Measurements from ENCODE around the gene WDR45B.

WDR45B gene

GRCh38 chr17:82647593-82648164 is 565 bp downstream of the WDR45B start:
- TF ChIP-seq CTCF (IDR thresholded peaks at IDR 0.05) (peak; percentile 31; the same call in 1 of the 2 replicates), ZFX (IDR thresholded peaks at IDR 0.05; ENCODE audit: borderline replicate concordance) (no peak)
- H3K27ac ChIP-seq = peak overlapping the region; percentile 94

- no peak overlapping the region for H3K27ac ChIP-seq
- TF ChIP-seq ZFX (IDR thresholded peaks at IDR 0.05; ENCODE audit: borderline replicate concordance) (no peak), CTCF (IDR thresholded peaks at IDR 0.05) (no peak)
Observed at GRCh38 chr17:82645516-82645915, 2.7 kb downstream of the WDR45B start.

- TF ChIP-seq ZFX (IDR thresholded peaks at IDR 0.05; ENCODE audit: borderline replicate concordance) (no peak), CTCF (IDR thresholded peaks at IDR 0.05) (no peak)
- no peak overlapping the region for H3K27ac ChIP-seq
Observed at GRCh38 chr17:82644148-82644547, 4.1 kb downstream of the WDR45B start.

GRCh38 chr17:82642022-82642421 is 6.2 kb downstream of the WDR45B start:
- H3K27ac ChIP-seq = no peak overlapping the region
- TF ChIP-seq CTCF (IDR thresholded peaks at IDR 0.05) (no peak), ZFX (IDR thresholded peaks at IDR 0.05; ENCODE audit: borderline replicate concordance) (no peak)

GRCh38 chr17:82640036-82640435 is 8.2 kb downstream of the WDR45B start:
- no peak overlapping the region for H3K27ac ChIP-seq
- TF ChIP-seq CTCF (IDR thresholded peaks at IDR 0.05) (no peak), ZFX (IDR thresholded peaks at IDR 0.05; ENCODE audit: borderline replicate concordance) (no peak)

GRCh38 chr17:82639628-82640027 is 8.6 kb downstream of the WDR45B start:
- TF ChIP-seq ZFX (IDR thresholded peaks at IDR 0.05; ENCODE audit: borderline replicate concordance) (no peak), CTCF (IDR thresholded peaks at IDR 0.05) (no peak)
- H3K27ac ChIP-seq = no peak overlapping the region

GRCh38 chr17:82638183-82638773 is 10.0 kb downstream of the WDR45B start:
- TF ChIP-seq CTCF (IDR thresholded peaks at IDR 0.05) (no peak), ZFX (IDR thresholded peaks at IDR 0.05; ENCODE audit: borderline replicate concordance) (no peak)
- H3K27ac ChIP-seq = no peak overlapping the region
